K562 (cell line): ENCODE results near the gene TBL1Y. TPM values are rescaled to one million over a fixed set of nuclear protein-coding genes. Genes with fewer than 3 reads are reported as not detected.

Source experiments
- ATAC-seq: fragments of 200-7000 bp; cut with Tn5 transposase; 3 replicates; pipeline ENCODE4 v1.9.1; 2020; ENCODE audit warnings: moderate library complexity
- BruUV-seq: library from RNA; stranded (reverse); fragments of 400-500 nt; replicated peaks from 2 replicates; lab custom pipeline; 2021; lab: Mats Ljungman, UMichigan
- CTCF ChIA-PET: fragments of 300-600 bp; formaldehyde crosslinking; extraction: SDS; loops from one replicate; lab custom pipeline; 2021; ENCODE audit warnings: low intra/inter-chr PET ratio; lab: Yijun Ruan, JAX
- POLR2A ChIA-PET: fragments of 300-600, 350-650 bp; sonication (Branson Sonifier 250); formaldehyde crosslinking; extraction: SDS; loops from one replicate; lab custom pipeline; 2021; ENCODE audit warnings: antibody characterized with exemption, inconsistent platforms; lab: Yijun Ruan, JAX
- DNase-seq, 4 experiments: peaks; one replicate each; pipeline versions ENCODE4 v3.0.0 to v3.0.0-alpha.2; 2011 to 2018; ENCODE audit warnings: low spot score in 3 of 4, mixed read lengths in 3 of 4; ENCODE audit errors: extremely low read depth in 1 of 4
- FAIRE-seq: peaks from 2 replicates; lab custom pipeline; 2011; peaks lifted over from hg19 to GRCh38; lab: Jason Lieb, UNC
- H2AFZ ChIP-seq: 2 replicates; pipeline ENCODE4 v1.6.0; 2011; ENCODE audit warnings: low read depth, low read length, control low read depth, inconsistent platforms
- H3K27ac ChIP-seq: fragments of 200-600 bp; 3 replicates; pipeline ENCODE4 v1.8.0; 2011; ENCODE audit warnings: low read depth, mild to moderate bottlenecking, control low read depth, inconsistent platforms, low read length, moderate library complexity, mixed read lengths; ENCODE audit errors: extremely low read depth
- H3K27me3 ChIP-seq, 2 experiments: fragments of 300-600 bp in 1 of 2; 2 replicates in 1 of 2; 3 replicates in 1 of 2; pipeline versions ENCODE4 v1.6.0 to v1.8.0; 2011; ENCODE audit warnings: inconsistent platforms in 2 of 2, low read length in 2 of 2, mild to moderate bottlenecking in 1 of 2, mixed read lengths in 1 of 2, moderate library complexity in 1 of 2; ENCODE audit not compliant: control insufficient read depth in 2 of 2, insufficient read depth in 2 of 2
- H3K36me3 ChIP-seq: fragments of 300-600 bp; 3 replicates; pipeline ENCODE4 v1.8.0; 2011; ENCODE audit warnings: mild to moderate bottlenecking, low read length, inconsistent platforms; ENCODE audit not compliant: control insufficient read depth, insufficient read depth
- H3K4me1 ChIP-seq, 2 experiments: fragments of 200-600 bp in 1 of 2; replicated peaks in 1 of 2; 2 replicates in 1 of 2; 3 replicates in 1 of 2; pipeline versions ENCODE4 v1.5.1 to v1.8.0; 2011; ENCODE audit warnings: inconsistent platforms in 2 of 2, low read length in 2 of 2, mild to moderate bottlenecking in 1 of 2, mixed read lengths in 1 of 2, moderate library complexity in 1 of 2; ENCODE audit not compliant: control insufficient read depth in 2 of 2, insufficient read depth in 2 of 2
- H3K4me2 ChIP-seq: 2 replicates; pipeline ENCODE4 v1.6.1; 2011; ENCODE audit warnings: low read length, control low read depth, inconsistent platforms, mixed read lengths; ENCODE audit not compliant: insufficient read depth
- H3K4me3 ChIP-seq: fragments of 200-600 bp; sonication (generic), shearing (Covaris generic); 2 replicates; pipeline ENCODE4 v1.5.1; 2016; ENCODE audit warnings: control low read depth, inconsistent platforms
- H3K79me2 ChIP-seq: fragments of 200-600 bp; 3 replicates; pipeline ENCODE4 v1.8.0; 2011; ENCODE audit warnings: low read length, inconsistent platforms; ENCODE audit not compliant: control insufficient read depth, insufficient read depth
- H3K9ac ChIP-seq, 2 experiments: 2 replicates each; pipeline versions ENCODE4 v1.6.0 to v1.6.1; 2011; ENCODE audit warnings: low read depth in 2 of 2, low read length in 2 of 2, control low read depth in 1 of 2, inconsistent platforms in 1 of 2, mild to moderate bottlenecking in 1 of 2, mixed read lengths in 1 of 2; ENCODE audit not compliant: insufficient read depth in 1 of 2
- H3K9me1 ChIP-seq: one replicate; pipeline ENCODE4 v1.6.0; 2011; ENCODE audit warnings: inconsistent platforms, mild to moderate bottlenecking, low read length, moderate library complexity; ENCODE audit not compliant: control insufficient read depth, insufficient read depth
- H3K9me3 ChIP-seq: replicated peaks from 2 replicates; pipeline ENCODE4 v1.5.1; 2011; ENCODE audit warnings: low read depth, low read length, inconsistent platforms; ENCODE audit not compliant: control insufficient read depth, insufficient read depth
- H4K20me1 ChIP-seq: replicated peaks from 2 replicates; pipeline ENCODE4 v1.6.1; 2011; ENCODE audit warnings: low read length, inconsistent platforms, mixed read lengths; ENCODE audit not compliant: control insufficient read depth, insufficient read depth
- ADNP ChIP-seq: fragments of 200-800 bp; sonication (Bioruptor generic); IDR thresholded peaks from 2 replicates; pipeline ENCODE4 v1.6.1; 2016; ENCODE audit warnings: missing genetic modification characterization, missing compliant biosample characterization
- CHD1 ChIP-seq: fragments of 200-600 bp; sonication (generic); IDR thresholded peaks from one replicate; pipeline ENCODE4 v1.6.1; 2012; ENCODE audit warnings: mild to moderate bottlenecking, moderate library complexity, low read length, inconsistent platforms
- GATAD2A ChIP-seq: fragments of 450-650 bp; IDR thresholded peaks from 2 replicates; pipeline ENCODE4 v1.6.1; 2017
- NR2C2 ChIP-seq, 2 experiments: fragments of 200-800 bp in 1 of 2; sonication (Bioruptor generic) in 1 of 2; sonication (generic) in 1 of 2; formaldehyde crosslinking in 1 of 2; IDR thresholded peaks; 2 replicates each; pipeline versions ENCODE4 v1.6.1 to v1.8.0; 2016 to 2022; ENCODE audit warnings: mild to moderate bottlenecking in 1 of 2, missing compliant biosample characterization in 1 of 2, missing genetic modification characterization in 1 of 2, missing genetic modification reagents in 1 of 2
- PPARD ChIP-seq: fragments of 250-450 bp; sonication (Bioruptor Pico); IDR thresholded peaks from 2 replicates; pipeline ENCODE4 v1.8.0; 2022; ENCODE audit warnings: inconsistent platforms, mild to moderate bottlenecking, moderate library complexity
- SAFB2 ChIP-seq: fragments of 200-400 bp; formaldehyde crosslinking; IDR thresholded peaks from 2 replicates; pipeline ENCODE4 v1.6.1; 2018; ENCODE audit warnings: borderline replicate concordance, low read length, low read depth, moderate library complexity; ENCODE audit not compliant: severe bottlenecking
- XRCC4 ChIP-seq: IDR thresholded peaks from one replicate; pipeline ENCODE4 v1.6.1; 2011; ENCODE audit not compliant: insufficient read depth, insufficient read length; ENCODE audit errors: extremely low read depth
- in situ Hi-C: fragments of 300-500 bp; cut with MboI; formaldehyde crosslinking; loops from 4 replicates; pipeline ENCODE4 v1.15.0; 2018; ENCODE audit warnings: inconsistent platforms, mixed read lengths
- intact Hi-C: fragments of 100-400 bp; cut with micrococcal nuclease; formaldehyde crosslinking; loops from 2 replicates; pipeline ENCODE4 v1.14.2; 2022
- polyA plus RNA-seq, 8 experiments: library from polyadenylated mRNA; depleted of rRNA in 4 of 8; stranded (reverse) in 5 of 8; unstranded in 3 of 8; fragments of >200 nt; fragmentation: Nextera tagmentation in 2 of 8; fragmentation: Illumina TruSeq in 1 of 8; extraction: Ambion mirVana in 2 of 8; extraction: Trizol in 1 of 8; gene quantifications; 2 replicates each; pipeline versions ENCODE4 v1.2.1 to v1.2.3, GENCODE V29; 2011 to 2014; ENCODE audit warnings: inconsistent platforms in 1 of 8, missing spikeins in 1 of 8
- total RNA-seq, 7 experiments: library from RNA; depleted of rRNA in 6 of 7; stranded (reverse); fragments of >200 nt in 6 of 7; fragmentation: Illumina TruSeq in 2 of 7; extraction: Trizol in 2 of 7; gene quantifications; 2 replicates each; pipeline versions ENCODE4 v1.2.1 to v1.2.3, GENCODE V29; 2011 to 2021; ENCODE audit warnings: low replicate concordance in 1 of 7
- TF ChIP-seq, protein P1 (sequence below): fragments of 450-650 bp; IDR thresholded peaks from 2 replicates; pipeline ENCODE4 v1.6.1; 2018; ENCODE audit not compliant: partially characterized antibody

TBL1Y gene
- total and polyA plus RNA-seq, 9 of the 15 experiments (the other 6 are each of a cell fraction or from before 2014, with no cell fraction given) = not detected

DNA sequence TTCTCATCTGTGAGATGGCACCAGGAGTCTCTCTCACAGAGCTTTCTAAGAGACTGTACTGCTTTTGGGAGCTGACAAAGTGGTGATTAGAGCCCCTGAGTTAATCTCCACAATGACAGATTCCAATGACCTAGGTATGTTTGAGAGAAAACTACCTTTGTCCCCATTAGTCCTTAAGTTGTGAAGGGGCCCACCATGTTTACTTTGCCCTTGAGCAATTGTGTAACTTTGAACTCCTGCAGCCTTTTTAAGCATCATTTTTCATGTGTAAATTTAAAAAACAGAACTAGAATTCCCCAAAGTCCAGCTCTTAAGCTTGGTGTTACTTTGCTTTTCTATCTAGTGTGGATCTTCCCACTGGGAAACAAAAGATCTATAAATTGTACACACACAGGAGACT is 2.9 kb downstream of the TBL1Y start:
- no peak overlapping the region for H3K9ac ChIP-seq
- CTCF ChIA-PET = no interaction called here
- ATAC-seq = no peak
- DNase-seq = no peak
- in situ Hi-C loops = no loop called here
- no peaks in the 10 kb centered on the region for H3K9me1 ChIP-seq
- H3K4me3 ChIP-seq = no peak overlapping the region
- intact Hi-C loops = no loop called here
- H3K27me3 ChIP-seq = no peaks in the 10 kb centered on the region
- no peaks in the 10 kb centered on the region for H3K4me1 ChIP-seq
- BruUV-seq = no TSS peak
- H3K79me2 ChIP-seq = no peaks in the 10 kb centered on the region
- POLR2A ChIA-PET = no interaction called here
- no peak overlapping the region for H2AFZ ChIP-seq
- no peak overlapping the region for H3K27ac ChIP-seq
- H3K4me2 ChIP-seq = no peak overlapping the region
- no peak for FAIRE-seq
- H4K20me1 ChIP-seq = no peaks in the 10 kb centered on the region
- H3K9me3 ChIP-seq = no peaks in the 10 kb centered on the region
- H3K36me3 ChIP-seq = no peaks in the 10 kb centered on the region
- TF ChIP-seq SAFB2 (no peak), PPARD (CRISPR knock-in tag) (no peak), ADNP (tag) (no peak), XRCC4 (no peak), GATAD2A (no peak), NR2C2 (CRISPR knock-in tag; IDR thresholded peaks at IDR 0.05) (no peak), NR2C2 (tag; IDR thresholded peaks at IDR 0.05) (no peak), CHD1 (no peak)
- TF ChIP-seq, protein P1, sequence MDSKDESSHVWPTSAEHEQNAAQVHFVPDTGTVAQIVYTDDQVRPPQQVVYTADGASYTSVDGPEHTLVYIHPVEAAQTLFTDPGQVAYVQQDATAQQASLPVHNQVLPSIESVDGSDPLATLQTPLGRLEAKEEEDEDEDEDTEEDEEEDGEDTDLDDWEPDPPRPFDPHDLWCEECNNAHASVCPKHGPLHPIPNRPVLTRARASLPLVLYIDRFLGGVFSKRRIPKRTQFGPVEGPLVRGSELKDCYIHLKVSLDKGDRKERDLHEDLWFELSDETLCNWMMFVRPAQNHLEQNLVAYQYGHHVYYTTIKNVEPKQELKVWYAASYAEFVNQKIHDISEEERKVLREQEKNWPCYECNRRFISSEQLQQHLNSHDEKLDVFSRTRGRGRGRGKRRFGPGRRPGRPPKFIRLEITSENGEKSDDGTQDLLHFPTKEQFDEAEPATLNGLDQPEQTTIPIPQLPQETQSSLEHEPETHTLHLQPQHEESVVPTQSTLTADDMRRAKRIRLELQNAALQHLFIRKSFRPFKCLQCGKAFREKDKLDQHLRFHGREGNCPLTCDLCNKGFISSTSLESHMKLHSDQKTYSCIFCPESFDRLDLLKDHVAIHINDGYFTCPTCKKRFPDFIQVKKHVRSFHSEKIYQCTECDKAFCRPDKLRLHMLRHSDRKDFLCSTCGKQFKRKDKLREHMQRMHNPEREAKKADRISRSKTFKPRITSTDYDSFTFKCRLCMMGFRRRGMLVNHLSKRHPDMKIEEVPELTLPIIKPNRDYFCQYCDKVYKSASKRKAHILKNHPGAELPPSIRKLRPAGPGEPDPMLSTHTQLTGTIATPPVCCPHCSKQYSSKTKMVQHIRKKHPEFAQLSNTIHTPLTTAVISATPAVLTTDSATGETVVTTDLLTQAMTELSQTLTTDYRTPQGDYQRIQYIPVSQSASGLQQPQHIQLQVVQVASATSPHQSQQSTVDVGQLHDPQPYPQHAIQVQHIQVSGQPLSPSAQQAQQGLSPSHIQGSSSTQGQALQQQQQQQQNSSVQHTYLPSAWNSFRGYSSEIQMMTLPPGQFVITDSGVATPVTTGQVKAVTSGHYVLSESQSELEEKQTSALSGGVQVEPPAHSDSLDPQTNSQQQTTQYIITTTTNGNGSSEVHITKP = no peak
